GM18505 (cell line): ENCODE data around the gene L3HYPDH.

Experiments used
- ATAC-seq: cut with Tn5 transposase; IDR thresholded peaks from one replicate; pipeline ENCODE4 v1.9.1; 2021; ENCODE audit not compliant: unreplicated experiment
- POLR2A ChIP-seq: IDR thresholded peaks from 4 replicates; pipeline ENCODE4 v1.6.1; 2011; ENCODE audit warnings: borderline replicate concordance; ENCODE audit not compliant: insufficient read depth, insufficient read length; ENCODE audit errors: extremely low read depth

L3HYPDH gene

DNA sequence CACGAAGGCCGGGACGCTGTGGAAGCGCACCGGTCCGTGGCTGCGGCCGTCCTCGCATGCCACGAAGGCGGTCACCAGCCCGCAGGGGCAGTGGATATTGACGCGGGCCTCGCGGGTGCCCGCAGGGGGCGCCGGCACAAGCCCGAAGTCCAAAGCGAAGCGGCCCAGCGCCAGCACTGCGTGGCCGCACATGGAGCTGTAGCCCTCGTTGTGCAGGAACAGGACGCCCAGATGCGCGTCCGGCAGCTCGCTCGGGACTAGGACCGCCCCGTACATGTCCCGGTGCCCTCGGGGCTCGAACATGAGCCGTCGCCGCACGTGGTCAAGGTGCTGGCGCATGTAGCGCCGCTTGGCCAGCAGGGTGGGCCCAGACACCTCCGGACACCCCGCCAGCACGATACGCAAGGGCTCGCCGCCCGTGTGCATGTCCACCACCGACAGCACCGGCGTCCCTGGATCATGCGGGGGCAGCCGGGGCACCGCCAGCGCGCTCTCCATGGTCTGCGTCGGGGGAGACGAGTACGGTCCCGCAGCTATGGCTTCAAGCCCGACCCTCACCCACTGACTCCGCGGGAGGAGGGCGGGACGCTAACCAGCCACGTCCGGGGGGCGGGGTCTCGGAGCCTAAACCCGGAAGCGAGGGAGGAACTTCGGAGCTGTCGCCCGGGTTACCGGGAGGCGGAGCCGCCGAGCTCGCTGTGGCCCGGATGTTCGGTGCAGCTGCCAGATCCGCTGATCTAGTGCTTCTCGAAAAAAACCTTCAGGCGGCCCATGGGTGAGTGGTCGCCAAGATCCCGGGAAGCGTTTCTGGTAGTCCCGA lies at the start of gene L3HYPDH, which contains the start of gene JKAMP:
L3HYPDH (minus strand) TSS at position 590 of the 820 bp plus-strand sequence; CDS start at position 498, 92 bp downstream.
JKAMP (plus strand) TSS at position 699 of the 820 bp plus-strand sequence; CDS start at position 772, 73 bp downstream.
- peak; percentile 92 for TF ChIP-seq POLR2A
- ATAC-seq, result peak; percentile 87

DNA sequence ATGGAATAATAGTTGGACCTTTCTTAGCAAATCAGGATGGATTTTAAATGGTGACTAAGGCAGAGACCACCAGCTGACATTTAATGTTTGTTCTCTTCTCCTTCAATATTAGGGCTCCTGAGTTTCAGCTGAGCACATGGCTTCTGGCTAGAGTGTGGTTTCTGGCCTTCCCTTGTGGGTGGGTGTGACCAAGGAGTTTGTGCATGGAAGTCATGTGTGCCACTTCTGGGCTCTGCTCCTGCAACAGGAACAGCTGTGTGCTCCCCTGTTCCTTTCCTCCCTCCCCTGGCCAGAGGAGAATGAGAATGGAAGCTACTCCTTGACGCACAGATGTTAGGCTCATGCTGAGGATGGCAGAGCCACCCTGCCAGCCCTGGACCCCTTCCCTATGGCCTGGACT lies 48.2 kb upstream of the L3HYPDH start:
- TF ChIP-seq POLR2A, result no peak
- ATAC-seq, result no peak

DNA sequence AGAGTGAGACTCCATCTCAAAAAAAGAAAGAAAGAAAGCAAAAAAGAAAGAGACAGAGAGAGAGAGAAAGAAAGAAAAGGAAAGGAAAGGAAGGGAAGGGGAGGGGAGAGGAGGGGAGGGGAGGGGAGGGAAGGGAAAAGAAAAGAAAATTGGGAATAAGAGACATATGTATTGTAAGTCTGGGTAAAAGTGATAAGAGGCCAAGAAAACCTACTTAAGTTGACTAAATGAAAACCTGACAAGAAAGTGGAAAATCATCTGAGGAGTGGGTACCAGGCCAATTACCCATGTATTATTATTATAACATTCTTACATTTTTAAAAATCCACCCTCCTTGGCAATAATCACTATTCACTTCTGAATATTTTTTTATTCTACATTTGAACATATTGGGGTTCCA lies 46.1 kb upstream of the L3HYPDH start:
- ATAC-seq, result no peak
- no peak for TF ChIP-seq POLR2A

DNA sequence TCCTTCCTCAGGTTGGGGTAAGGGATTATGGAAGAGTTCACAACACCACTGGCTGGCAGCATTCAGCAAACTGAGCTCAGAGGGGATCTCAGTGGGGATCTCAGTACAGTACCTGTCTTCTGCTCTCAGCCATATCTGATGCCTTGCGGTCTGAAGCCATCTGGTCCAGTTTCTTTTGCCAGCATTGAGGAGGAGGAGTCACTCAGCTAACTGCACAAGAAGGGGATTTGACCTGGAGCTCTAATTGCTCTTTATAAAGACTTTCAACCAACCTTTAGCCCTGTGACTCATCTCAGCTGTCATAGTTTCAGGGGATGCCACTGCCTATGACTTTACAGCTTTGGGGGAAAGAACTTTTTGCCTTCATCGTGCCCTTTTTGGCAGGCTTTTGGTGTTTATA lies 45.0 kb upstream of the L3HYPDH start:
- ATAC-seq, result no peak
- TF ChIP-seq POLR2A, result no peak

DNA sequence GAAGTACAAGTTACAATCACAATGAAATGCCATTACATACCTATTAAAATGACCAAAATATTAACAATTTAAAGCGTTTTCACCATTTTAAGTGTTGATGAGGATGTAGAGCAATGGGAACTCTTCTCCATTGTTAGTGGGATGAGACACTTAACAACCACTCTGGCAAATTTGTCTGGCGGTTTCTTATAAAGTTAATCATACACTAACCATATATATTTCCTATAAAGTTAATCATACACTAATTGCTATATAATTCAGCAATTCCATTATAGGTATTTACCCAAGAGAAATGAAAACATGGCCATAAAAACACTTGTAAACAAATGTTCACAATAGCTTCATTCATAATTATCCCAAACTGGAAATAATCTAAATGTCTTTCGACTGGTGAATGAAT lies 36.0 kb upstream of the L3HYPDH start:
- no peak for TF ChIP-seq POLR2A
- ATAC-seq, result no peak

DNA sequence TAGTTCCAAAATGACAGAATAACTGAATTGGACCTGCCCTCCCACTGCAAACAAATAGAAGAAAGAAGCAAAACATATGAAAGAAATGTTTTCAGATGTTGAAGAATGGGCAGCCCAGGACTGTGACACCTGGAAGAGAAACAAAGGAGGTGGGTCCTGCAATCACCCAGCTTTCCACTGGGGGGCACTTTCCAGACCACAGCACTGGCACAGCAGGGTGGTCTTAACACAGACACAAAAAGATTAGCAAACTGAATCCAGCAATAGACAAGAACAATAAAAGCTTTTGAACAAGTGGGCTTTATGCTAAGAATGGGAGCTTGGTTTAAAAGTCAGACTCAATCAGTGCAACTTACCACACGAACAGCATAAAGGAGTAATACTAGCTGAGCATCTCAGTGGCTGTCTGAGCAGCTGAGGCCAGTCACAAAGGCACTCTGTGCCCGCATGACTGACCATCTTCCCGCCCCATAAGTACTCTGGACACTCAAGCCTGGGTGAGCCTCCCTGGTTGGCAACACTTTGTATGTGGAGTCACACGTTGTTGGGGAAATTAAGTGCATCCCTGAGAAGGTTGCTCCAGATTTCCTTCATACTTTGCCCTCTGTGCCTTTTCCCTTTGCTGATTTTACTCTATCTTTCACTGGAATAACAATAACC lies 27.8 kb upstream of the L3HYPDH start:
- no peak for TF ChIP-seq POLR2A
- ATAC-seq, result no peak

DNA sequence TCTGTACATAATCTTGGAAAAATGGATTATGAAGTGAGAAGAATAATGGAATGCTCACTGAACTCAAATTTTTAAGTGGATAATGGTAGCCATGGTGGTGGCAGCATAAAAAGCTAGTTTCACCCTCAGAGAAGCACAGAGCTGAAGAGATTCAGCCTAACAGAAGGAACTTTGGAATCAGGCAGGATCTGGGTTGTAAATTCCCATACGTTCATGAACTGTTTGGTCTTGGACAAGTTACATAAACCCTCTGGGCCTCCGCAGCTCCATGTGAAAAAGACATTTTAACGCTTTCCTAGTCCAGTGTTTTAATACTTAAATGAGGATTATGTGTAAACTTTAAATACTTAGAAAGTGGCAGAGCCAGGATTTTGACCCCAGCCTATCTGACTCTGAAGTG lies 26.8 kb upstream of the L3HYPDH start:
- no peak for TF ChIP-seq POLR2A
- no peak for ATAC-seq

DNA sequence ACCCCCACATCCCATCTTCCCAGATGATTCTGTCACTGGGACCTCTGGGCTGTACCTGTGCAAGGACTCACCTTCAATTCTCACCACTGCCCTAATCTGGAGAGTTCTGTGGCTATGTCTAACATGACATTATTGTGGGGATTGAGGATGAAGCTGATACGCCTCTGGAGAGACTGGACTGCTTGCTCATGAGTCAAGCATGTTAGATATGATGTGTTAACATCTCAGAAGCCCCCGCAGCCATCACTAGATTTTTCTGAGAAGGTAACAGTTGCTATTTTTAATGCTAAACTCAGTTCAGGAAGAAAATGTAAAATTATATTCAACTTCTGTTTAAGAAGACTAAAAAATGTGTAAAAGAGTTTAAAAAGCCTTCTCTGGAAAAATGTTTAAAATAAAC lies 25.8 kb upstream of the L3HYPDH start:
- no peak for ATAC-seq
- TF ChIP-seq POLR2A, result no peak

DNA sequence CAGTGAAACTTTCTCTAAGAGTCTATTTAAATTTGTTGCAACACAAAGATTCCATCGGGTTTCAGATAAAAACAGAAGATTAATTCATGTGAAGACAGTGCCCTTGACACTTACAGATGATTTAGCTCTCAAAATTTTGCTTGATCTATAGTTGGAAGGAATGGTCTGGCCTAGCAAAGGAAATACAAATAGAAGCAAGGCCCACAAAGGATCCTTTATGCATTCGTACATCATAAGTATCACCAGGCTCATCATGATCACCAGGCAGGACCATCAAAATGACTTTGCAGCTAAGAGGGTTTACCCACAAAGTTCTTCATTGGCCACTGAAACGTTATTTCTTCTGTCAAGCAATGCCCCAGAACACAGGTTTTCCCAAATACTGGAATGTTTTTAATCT lies 24.9 kb upstream of the L3HYPDH start:
- no peak for ATAC-seq
- TF ChIP-seq POLR2A, result no peak

DNA sequence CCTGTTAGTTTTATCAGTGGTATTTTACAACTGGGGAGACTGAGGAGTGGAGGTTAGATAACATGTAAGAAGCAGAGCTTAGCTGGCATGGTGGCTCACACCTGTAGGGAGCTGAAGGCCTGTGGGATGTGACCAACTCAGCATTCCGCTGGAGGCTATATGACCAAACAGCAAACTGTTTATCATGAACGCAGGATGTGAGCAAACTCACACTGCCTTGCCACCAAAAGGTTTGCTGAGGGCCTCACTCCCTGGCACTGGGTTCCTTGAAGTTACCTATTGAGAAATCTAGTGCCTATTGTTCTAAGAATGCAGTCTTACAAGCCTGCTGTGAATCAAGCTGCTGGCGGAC lies 23.5 kb upstream of the L3HYPDH start:
- no peak for TF ChIP-seq POLR2A
- ATAC-seq, result no peak

DNA sequence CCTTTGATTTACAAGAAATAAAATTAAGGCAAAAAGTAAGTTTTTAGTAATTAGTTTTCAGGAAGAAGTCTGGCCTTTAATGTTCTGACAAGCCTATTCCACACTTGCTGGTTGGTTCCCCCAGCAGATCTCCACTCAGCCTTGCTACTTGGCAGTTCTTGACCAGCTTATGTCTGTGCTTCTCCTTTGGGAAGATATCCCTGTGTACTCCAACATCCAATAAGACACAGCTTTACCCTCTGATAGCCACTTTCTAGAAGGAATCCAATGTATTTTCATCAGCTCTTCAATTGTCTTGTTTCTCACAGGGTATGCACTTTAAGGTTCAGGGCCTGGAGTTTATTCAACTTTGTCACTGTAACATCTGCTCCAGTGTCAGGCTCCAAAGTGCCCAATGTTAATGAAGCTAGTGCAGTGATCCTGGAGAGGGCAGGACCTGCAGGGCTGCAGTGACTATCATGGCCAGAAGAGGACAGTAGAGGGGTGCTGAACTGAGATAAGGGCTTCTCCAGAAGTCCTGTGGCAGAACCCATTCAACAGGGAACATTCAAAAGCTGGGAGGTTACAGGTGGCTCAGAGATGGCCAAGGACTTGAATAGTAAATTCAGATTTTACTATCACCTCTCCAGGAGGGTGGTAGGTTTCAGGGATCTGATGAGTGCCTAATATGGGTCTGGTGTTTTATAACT lies 23.0 kb upstream of the L3HYPDH start:
- peak; percentile 82 for ATAC-seq
- no peak for TF ChIP-seq POLR2A

DNA sequence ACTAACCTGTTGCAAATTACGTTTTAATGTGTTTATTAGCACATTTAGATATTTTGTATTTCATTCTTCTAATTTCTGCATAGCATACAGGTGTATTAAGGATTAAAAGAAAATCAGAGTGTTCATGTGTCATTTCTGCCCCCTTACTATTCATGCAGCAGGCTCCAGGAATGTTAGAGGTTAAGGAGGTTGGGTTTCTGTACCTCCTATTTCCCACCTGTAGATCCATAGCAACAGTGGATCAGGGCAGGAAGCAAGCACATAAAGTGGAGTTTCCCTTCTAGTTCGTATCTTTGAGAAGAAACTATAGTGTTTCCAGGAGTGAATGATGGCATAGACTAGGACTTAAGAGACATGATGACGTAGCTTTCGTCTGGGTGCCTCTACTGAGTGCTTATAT lies 19.0 kb upstream of the L3HYPDH start:
- TF ChIP-seq POLR2A, result no peak
- no peak for ATAC-seq

DNA sequence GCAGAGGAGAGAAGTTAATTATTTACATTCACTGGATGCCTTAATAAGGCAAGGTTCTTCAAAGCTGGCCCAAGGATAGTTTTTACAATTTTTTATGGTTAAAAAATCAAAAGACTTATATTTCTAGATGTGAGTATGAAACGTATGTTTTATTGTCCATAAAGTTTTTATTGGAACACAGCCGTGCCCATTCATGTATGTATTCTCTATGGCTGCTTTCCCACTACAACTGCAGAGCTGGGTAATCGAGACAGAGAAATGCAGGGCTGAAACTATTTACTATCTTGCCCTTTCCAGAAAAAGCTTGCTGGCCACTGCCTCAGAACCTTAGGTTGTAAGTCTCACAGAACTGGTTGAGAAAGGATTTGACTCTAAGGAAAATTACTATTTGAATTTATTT lies 16.5 kb upstream of the L3HYPDH start:
- no peak for TF ChIP-seq POLR2A
- ATAC-seq, result no peak
